ENCODE data around the gene GJC2. TPM values are rescaled to one million over a fixed set of nuclear protein-coding genes. Genes with fewer than 3 reads are reported as not detected.
"Not testable (repeated sequence)": the region's sequence is repeated elsewhere in the genome, so short reads cannot be mapped to it uniquely, and the experiment has no call there.

GJC2 gene
- total RNA-seq, result 1.1 TPM

DNA sequence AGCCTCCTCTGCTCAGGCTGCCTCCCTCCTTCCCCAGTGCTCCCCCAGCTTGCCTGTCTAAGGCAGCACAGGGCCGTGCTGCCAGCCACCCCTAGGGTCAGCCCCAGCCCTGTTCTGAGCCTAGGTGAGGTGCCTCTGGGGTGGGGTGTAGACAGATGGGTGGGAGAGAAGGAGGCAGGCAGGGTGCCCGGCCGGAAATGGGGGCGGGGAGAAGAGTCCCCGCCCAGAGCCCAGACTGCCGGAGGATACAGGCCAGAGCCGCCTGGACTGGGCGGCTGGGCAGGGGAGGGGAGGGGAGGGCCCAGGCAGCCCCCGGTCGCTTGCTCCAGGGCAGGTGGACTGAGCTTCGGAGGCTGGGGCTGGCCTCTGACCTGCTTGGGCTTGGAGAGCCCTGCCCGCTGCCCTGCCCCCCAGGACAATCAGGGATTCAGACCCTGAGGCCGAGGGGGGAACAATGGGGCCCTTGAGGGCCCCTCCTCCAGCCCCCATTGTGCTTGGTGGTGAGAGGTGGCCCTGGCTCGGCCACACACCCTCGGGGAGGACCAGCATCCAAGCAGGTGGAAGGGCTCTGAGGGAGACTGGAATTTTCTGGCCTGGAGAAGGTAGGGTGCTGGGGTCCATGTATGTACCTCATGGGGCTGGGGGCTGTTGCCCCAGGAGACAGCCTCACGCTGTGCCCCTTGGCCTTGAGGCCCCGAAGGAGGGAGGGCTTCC, at the start of gene GJC2:
Gene GJC2 (plus strand): TSS at position 525 of the 714 bp plus-strand sequence. CDS start 7,829 bp downstream, outside the sequence.
- DNase-seq, result peak; percentile 21

DNA sequence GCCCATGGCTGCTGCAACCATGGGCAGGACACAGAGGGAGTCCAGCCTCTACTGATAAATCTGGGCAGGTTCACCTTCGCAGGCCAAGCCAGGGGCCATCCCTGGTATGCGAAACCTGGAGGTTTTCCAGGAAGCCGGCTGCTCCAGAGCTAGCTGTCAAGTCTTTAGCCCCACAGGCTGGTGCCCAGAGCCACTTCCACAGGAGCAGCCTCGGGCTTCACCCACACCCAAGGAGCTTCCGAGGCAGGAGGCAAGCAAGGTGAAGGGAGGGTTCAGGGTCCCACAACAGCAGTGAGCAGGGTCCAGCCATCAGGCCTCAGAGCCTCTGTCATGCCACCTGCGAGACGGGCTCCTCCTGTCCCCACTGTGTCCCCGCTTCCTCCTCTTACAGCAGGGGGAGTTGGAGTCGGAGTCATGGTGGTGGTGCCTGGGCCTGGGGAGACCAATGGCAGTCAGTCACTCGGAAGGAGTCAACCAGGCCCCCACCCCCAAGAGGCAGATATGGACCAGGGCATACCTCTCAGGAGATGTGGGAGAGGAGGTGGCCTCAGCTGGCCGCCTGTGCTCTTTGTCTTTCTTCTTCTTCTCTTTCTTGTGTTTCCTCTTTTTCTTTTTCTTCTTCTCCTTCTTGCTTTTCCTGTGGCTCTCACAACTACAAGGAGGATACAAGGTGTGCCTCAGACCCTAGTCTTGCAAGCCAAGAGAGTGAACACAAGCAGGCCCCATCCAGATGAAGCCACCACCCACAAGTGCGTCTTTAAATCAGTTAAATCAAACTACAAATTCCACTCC, 48.7 kb upstream of the GJC2 start:
- no peak for DNase-seq

DNA sequence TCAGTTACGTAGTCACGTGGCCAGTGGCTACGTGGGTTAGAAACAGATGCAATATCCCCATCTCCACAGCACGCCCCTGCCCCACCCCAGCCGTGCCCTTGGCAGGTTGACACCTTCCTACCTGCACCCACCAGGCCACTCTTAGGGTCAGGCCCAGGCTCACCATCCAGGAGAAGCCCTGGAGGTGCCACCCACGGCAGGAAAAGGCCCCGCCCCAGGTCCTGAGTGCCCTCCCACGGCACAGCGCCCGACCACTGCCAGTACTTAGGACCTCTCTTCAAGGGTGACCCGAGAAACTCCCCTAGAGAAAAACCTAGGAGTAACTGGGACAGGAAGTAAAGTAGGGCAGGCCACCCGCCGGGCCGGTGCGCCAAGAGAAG, 48.1 kb upstream of the GJC2 start:
- no peak for DNase-seq

DNA sequence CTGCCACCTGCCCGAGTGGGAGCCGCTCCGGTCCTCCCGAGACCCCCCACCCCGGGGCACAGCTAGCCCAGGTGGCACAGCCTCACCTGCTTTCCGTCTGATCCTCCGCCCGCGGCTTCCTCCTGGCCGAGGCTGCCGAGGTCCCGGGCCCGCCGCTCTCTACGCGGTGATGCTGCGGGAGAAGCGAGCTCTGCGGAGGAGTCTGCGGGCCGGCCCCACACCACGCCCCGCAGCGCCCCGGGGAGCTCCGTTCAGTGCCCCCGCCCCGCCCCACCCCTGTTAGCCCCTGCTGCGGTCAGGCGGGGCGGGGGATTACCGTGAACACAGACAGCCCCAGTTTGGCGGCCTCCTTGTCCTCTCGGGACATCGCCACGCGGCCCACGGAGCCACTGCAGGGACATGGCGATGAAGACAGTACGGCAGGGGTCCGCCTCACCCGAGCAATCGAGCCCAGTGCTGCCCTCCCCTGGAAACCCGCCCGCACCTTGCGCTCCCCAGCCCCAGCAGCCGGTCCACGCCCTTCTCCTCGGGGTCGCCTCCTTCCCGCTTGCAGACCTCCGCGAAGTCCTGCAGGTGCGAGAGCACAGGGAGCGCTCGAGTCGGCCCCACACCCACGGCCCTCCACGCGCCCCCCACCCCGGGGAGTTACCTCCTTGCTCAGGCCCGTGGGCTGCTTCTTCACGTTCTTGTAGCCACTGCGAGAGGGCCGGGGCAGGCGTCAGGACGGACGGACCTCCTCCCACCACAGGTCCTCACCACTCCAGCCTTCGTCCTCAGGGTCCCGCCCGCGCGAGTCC, 47.5 kb upstream of the GJC2 start:
- no peak for DNase-seq

DNA sequence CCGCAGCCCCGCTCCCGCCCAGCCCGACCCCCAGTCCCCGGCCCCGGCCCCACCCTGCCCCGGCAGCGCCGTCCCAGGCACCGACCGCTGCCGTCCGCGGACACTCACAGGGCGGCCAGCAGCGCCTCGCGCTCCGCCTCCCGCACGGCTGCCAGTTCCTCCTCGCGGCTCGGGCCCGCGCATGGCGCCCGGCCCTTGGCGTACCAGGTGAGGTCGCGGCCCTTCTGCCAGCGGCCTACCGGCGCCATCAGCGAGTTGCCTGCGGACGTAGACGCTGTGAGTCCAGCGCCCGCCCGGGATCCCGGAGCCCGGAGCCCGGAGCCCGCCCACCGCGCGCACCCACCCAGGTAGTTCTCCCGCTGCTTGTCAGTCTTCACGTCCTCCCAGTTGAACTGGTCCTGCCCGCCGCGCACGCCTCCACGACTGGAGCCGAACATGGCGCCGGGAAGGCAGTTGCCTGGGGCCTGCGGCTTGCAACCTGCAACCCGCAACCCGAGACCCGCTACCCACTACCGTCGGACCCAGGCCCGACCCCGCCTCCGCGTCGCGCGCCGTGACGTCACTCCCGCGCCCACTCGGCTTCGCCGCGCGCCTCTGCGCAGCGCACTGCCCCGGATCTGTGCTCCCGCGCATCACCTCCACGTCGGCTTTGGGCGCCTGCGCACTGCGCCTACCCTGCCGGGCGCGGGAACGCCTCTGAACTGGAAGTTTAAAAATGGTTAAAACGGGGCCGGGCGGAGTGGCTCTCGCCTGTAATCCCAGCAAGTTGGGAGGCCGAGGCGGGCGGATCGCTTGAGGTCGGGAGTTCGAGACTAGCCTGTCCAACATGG, 46.7 kb upstream of the GJC2 start, which contains the start of gene C1orf35:
Gene C1orf35 (minus strand): TSS at position 535 of the 830 bp plus-strand sequence. CDS start 98 bp downstream, at position 437.
- DNase-seq, result peak; percentile 76

DNA sequence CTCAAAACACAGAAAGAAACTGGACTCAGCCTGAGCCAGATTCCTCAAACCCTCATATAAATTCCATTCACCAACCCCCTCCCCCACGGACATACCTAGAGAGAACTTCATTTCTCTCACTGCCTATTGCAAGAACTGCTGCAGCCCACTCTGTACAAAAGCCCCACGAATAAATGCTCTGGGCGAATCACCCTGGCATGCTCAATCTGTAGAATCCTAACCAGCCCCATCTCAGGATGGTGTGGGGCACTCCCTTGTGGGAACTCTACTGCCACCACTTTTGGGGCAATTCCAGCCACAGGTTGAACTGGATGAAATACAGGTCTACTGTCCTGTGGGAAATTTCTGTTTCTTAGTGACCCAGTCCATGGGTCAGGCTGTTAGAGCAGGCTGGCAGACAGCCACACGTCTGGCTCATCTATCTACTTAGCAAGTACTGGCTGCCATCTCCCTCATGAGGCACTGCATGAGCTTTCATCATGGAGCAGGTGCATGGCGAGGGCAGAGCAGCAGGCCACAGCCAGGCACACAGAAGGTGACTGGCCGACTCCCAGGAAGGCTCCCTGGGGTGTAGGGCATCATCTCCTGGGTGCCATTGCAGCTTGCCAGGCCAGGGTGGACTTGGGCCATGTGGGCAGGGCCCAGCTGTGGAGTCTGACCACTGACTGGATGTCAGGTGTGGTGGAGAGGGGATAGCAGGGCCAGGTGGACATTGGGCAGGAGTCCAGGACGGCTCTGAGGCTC, 45.0 kb upstream of the GJC2 start:
- DNase-seq, result no peak

DNA sequence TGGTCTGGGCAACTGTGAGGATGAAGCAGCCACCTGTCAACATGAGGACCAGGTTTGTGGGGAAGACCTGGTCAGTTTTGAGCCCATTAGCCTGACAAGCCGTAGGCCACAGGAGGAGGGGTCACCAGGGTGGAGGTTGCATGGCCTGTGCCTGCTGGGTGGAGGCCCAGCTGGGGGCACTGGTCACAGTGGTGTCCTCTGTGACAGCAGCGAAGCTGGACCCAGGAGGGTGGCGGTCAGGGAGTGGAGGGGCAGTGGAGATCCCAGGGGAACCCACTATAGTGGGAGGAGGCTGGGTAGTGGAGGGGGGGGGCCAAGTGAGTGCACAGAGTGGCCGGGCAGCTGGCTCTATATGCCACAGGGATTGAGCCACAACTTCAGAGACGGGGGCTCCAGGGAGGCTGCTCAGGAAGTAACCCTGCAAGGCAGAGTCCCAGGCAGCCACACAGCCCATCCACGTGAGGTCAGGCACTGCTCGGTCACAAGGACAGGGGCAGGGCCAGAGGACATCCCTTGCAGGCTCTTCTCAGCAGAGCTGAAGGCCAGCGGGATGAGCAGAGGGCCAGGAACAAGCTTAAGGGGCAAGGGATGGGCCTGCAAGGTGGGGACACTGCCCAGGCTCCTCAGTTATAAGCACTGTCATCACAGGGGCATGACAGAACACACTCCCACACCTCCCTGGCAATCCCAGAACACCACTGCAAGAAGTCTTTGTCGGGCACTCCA, 44.3 kb upstream of the GJC2 start:
- DNase-seq, result no peak

DNA sequence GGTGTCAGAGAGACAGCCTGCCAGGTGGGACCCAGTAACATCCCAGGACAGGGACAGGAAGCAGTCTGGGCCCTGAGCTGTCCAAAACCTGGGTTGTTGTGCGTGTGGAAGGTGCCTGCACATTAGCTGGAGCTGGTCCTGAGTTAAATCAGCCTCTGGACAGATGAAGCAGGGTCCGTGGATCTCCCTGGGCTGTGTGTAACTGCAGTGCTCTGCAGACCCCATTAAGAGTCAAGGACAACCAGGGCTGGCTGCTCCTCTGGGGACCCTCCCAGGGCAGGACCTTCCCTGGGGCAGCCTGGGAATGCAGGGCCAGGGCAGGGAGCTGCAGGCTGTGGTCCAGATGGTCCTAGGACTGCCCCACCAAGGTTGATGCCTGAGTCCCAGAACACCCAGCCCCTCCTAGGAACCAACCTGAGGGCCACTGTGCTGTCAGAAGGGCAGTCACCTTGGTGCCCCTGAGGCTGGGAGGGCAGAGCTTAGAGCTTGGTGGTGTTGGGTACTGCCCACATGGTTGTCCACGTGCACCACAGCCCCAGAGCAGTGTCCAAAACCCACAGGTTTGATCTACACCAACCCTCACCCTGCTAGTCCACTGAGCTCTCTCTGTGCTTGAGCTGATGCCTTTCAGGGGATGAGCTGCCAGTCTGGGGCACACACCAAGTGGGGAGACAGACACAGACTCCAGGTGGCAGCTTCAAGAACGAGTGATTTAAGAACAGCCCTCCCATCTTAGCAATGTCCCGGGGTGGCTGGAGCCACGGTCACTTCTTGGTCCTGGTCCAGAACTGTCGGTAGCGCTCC, 43.5 kb upstream of the GJC2 start:
- DNase-seq, result no peak

DNA sequence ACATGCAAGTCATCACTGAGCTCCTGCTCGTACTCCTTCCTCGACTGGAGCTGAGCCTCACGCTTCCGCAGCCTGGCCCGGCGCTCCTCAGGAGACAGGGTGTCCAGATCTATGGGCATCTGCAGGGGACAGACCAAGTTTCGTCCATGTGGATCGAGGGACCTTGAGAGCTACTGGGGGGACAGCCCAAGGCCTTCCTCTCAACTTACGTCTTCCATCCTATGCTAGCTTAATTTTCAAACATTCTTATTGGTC, 43.0 kb upstream of the GJC2 start:
- no peak for DNase-seq

DNA sequence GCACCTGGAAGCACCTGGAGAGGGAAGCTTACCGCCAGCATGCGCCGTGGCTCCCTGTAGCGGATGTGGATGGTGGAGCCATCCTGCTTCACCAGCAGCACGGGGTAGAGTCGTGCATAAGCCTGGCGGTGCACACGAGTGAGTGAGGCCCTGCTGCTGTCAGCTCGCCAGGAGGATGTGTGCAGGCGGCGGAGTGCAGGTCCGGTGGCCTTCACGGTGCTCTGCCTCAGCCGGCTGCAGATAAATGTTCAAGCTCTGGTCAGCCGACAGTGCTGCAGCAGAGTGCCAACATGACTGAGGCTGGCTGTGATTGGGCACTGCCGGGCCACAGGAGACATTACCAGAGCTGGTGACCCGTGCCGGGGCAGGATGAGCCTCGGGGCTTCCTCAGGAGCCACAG, 42.1 kb upstream of the GJC2 start:
- no peak for DNase-seq

DNA sequence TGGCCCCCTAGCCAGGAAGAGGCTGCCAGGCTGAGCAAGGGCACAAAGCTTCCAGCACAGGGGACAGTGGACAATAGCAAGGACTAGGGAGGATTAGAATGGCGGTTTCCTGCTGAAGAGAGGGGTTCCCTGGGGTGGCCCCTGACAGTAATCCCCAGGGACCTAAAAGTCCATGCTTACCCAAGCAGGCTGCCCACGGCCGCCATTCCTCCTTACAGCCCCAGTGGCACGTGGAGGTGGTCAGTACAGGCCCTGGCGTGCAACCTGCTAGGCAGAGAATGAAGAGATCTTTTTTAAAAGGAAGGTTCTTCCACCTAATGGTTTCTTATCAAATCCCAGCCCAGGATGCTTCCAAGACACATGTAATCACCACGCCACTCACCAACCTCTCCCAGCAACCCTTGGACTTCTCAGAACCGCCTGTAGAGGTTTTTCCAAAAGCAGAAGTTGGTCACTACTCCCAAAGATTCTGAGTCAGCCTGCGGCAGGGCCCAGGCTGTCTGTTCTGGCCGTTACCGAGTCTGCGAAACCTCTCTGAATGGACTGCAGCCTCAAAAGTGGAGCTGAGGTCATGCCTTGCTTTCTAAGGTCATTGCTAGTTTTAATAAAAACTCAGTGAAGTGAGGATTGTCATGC, 41.6 kb upstream of the GJC2 start:
- no peak for DNase-seq

DNA sequence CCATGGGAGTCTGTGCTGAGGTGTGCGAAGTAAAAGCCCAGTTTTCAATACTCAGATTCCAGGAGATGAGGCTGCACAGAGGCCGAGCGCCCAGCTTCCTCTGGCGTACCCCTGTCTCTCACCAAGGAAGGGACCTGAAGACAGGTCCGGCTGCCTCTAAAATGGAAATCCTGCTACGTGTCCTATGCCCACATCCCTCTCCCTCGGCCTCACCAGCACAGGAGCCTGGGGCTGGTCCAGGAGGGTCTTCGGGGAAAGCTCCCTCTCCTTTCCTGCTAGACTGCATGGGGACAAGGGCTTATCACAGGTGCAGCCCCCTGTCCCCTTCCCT, 41.0 kb upstream of the GJC2 start:
- DNase-seq, result no peak

DNA sequence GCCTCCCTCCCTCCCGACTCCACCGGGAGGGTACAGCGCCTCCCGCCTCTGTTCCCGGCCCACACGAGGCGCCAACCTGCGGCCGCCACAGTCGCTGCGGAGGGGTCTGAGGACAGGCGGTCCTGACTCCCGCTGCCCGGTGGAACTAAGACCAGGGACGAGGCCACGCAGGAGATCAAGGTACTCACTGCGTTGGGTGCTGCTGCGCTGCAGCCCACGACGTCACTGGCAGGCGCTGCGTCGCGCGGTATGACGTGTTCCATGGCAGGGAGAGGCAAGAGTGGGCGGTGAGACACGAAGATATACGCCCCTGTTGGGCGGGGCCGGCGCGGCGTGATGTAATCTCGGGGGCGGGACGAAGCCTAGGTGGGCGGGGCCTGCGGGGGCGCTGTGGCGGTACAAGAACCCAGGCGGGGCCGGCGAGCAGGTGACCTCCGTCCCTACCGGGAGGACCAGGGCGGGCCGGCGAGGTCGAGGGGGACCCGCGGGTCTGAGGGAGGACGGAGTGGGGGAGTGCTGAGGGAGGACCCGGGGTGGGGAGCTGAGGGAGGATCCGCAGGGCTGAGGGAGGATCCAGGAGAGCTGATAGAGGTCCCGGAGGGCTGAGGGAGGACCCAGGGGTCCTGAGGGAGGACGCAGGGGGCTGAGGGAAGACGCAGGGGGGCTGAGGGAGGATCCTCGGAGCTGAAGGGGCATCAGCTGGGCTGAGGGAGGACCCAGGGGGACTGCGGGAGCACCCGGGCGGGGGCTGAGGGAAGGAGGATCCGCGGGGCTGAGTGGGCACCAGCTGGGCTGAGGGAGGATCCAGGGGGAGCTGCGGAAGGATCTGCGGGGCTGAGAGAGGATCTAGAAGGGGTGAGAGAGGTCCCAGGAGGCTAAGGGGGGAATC, 40.4 kb upstream of the GJC2 start, which contains the start of gene MRPL55:
Gene MRPL55 (minus strand): TSS at position 227 of the 889 bp plus-strand sequence. CDS start 1,039 bp downstream, outside the sequence.
- DNase-seq, result peak; percentile 98

DNA sequence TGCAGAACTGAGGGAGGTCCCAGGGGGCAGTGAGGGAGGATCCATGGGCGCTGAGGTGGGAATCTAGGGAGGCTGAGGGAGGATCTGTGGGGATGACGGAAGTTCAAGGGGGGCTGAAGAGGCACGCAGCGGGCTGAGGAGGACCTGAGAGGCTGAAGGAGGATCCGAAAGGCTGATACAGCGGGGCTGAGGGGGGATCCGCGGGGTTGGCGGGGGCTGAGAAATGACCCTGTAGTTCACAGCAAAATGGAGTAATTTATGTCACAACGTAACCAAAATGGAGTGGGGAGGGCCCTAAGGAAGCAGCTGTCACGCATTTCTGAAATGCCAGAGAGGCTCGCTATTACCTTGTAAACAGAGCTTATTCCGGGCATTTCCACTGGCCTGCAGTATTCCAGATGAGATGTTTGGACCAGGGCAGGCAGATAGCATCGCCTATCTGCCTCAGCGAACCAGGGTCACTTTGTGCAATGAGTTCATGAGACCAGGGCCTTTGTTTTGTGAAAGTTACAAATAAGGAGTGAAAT, 39.7 kb upstream of the GJC2 start:
- no peak for DNase-seq

DNA sequence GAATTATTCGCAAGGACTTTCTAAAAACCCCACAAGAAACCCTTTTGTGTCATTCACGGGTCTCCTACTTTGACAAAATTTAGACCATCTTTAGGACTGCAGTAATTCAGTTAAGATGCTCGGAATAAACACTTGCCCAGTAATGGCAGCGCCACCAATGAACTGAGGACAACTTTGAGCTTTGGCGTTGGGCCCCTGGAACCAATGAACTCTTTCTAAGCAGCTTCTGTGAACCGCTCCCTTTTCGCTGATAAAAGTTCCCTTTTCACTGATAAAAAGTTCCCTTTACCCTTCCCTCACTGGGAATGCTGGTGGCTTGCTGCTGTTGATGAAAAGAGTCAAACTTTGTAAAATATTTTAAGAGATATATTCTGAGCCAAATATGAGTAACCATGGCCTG, 39.2 kb upstream of the GJC2 start:
- DNase-seq, result no peak

DNA sequence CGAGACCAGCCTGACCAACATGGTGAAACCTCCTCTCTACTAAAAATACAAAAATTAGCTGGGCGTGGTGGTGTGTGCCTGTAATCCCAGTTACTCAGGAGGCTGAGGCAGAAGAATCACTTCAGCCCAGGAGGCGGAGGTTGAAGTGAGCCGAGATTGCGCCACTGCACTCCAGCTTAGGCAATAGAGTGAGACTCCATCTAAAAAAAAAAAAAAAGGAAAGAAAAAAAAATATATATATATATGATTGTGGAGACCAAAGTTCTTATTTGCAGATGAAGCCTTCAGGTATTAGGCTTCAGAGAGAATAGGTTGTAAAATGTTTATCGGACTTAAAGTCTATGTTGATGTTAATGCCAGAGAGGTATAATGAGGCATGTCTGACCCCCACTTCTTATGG, 38.4 kb upstream of the GJC2 start:
- not testable (repeated sequence) for DNase-seq

DNA sequence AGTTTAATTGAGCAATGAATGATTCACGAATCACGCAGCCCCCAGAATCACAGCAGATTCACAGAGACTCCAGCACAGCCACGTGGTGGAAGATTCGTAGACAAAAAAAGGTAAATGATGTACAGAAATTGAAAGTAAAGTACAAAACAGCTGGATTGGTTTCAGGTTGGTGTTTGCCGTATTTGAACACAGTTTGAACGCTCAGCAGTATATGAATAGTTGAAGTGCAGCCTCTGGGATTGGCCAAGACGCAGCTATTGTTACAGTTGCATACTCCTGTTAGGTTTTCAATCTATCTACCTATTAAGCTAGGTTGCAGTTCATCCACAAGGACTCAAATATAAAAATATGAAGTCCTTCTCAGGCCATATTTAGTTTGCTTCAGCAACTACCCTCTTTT, 37.6 kb upstream of the GJC2 start:
- DNase-seq, result no peak

DNA sequence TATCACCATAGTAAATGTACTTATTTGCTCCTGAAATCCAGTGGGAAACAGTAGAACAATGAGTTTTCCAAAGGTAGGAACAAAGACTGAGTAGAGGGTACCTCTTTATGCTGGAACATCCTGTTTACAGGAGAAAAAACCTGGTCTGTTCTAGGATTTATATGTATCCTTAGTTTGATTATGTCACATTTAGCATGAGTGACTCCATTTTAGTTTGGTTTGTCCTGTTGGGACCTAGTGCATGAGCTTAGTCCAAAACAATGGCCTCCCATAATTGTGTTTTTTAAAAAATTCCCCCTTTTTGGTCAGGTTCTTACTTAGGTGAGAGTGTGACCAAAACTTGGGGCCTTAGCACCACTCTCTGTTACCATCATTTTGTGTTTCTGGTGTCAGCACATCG, 37.1 kb upstream of the GJC2 start:
- no peak for DNase-seq

Measured in occipital lobe (tissue), 2 donors.